HG03432 (cell line): ENCODE data around the gene TAF1D.
A peak's percentile ranks its signal among the peaks of the same experiment; 100 is the strongest.
"Not testable (repeated sequence)": the region's sequence is repeated elsewhere in the genome, so short reads cannot be mapped to it uniquely, and the experiment has no call there.

ENCODE experiments used
- ATAC-seq: cut with Tn5 transposase; IDR thresholded peaks from one replicate; pipeline ENCODE4 v1.9.1; 2021; ENCODE audit warnings: mild to moderate bottlenecking, moderate library complexity; ENCODE audit not compliant: unreplicated experiment

The TAF1D gene

DNA sequence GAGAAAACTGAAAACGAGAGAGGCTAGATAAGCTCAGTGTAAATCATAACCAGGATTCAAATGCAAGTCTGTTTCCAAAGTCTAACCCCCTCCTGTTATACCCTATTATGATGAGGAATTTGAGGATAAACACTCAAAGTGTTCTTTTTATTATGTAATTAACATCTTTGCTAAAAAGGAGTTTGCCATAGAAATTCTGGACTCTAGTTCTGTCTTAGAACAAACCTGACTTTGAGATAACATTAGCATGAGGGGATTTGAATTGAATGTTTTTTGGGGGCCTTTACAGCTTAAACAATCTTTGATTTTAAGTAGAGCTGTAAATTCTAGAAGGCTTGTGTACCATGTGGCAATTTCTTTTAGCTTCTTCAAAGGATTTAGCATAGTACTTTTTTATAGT is 9.7 kb upstream of the TAF1D start:
- ATAC-seq, result no peak

DNA sequence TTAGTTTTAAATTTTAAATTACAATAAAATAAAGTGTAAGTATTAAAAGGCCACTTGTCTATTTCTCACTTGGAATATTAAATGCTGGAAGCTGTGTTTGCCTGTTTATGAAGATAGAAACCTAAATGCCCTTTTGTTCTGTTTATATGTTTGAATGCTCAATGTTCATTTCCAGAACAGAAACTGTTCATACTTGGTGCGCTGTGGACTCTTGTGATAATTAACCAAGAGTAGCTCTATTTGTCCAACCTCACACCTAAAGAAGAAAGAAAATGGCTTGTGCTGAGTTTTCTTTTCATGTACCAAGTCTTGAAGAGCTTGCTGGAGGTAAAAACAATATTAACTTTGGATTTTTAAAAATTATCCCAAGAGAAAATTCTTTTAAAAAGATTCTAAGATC is 5.8 kb upstream of the TAF1D start:
- peak; percentile 88 for ATAC-seq

DNA sequence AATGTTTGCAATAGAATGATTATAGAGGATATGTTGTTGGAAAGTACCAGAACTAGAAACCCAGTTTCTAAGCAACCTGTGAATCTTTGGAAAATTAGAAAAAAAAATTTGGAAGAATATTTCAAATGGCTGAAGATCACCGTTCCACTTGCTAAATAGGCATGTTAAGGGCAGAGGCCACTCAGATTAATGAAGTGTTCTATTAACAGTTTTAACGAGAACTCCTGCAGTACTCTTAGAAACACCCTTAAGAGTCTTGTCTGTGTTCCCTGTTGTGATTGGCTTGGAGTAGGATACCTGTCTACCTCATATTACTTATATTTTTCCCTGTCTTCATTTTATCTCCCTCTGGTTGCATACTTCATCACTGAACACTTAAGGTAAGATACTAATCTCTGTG is 4.8 kb upstream of the TAF1D start:
- no peak for ATAC-seq

DNA sequence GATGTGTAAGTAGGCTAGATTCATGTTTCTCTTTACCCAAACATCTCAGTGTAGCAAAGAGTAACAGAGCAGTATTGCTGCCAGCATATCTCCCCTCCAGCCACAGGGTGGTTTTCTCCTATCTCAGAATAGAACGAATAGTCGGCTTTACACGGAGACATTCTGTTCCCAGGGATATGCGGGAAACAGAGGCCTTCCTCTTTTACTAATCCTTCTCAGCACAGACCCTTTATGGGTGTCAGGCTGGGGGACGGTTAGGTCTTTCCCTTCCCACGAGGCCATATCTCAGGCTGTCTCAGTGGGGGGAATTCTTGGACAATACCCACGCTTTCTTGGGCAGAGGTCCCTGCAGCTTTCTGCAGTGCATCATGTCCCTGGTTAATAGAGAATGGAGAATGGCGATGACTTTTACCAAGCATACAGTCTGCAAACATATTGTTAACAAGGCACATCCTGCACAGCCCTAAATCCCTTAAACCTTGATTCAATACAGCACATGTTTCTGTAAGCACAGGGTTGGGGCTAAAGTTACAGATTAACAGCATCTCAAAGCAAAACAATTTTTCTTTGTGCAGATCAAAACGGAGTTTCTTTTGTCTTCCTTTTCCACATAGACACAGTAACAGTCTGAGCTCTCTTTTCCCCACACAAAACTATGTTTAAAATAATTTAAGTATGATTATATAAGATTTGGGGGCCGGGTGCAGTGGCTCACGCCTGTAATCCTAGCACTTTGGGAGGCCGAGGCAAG is 3.9 kb upstream of the TAF1D start:
- ATAC-seq, result not testable (repeated sequence)

DNA sequence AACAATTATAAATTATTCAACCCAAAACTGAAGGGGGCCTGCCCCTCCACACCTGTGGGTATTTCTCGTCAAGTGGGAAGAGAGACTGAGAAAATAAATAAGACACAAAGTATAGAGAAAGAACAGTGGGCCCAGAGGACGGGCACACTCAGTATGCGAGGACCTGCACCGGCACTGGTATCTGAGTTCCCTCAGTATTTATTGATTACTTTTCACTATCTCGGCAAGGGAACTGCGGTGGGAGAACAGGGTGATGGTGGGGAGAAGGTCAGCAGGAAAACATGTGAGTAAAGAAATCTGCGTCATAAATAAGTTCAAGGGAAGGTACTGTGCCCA is 3.3 kb upstream of the TAF1D start:
- ATAC-seq, result no peak

DNA sequence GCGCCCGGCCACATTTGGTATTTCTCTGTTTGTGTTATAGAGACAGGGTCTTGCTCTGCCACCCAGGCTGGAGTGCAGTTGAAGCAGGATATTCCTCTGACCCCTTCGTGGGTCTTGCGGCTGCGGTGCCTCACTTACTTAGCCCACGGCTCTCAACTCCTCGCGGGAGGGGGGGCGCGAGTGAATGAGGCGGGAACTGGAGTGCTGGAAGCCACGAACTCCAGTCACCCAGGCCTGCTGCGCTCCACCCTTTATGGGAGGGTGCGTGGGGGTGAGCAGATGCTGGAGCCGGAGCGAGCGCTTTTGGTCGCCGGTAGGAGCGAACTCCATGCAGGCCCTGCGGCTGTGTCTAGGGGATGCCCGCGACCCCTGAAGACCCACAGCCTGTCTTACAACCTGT is 2.0 kb upstream of the TAF1D start:
- no peak for ATAC-seq

DNA sequence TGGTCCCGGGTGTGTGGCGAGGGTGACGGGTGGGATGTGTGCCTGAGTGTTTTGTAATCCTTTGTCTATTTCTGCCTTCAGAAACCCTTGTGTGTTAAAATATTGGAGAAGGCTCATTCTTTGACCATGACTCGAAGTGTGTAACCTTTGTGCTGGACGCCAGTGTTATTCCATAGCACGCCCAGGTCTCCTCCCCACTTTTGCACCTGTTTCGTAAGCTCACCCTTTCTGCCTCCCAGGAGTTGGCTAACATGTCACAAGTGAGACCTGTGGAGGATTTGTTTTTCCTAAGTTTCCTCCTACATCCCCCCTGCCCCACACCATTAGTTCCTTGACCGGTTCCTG is 559 bp upstream of the TAF1D start:
- peak; percentile 14 for ATAC-seq

DNA sequence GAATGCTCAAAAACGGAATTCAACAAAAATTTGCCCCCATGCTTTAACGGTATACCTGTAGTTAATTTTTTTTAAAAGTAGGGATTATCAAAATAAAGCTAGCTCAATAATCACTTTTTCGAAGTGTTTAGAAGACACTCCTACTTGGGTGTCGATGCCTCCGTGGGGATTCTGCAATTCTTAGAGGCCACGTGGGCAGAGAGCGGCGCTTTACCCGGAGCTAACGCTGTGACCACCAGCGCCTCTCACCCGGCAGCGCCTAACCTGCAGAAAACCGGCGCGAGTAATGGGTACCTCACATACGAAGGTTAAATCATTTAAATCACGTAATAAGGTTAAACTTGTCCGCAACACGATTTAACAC is 583 bp downstream of the TAF1D start:
- ATAC-seq, result peak; percentile 39

DNA sequence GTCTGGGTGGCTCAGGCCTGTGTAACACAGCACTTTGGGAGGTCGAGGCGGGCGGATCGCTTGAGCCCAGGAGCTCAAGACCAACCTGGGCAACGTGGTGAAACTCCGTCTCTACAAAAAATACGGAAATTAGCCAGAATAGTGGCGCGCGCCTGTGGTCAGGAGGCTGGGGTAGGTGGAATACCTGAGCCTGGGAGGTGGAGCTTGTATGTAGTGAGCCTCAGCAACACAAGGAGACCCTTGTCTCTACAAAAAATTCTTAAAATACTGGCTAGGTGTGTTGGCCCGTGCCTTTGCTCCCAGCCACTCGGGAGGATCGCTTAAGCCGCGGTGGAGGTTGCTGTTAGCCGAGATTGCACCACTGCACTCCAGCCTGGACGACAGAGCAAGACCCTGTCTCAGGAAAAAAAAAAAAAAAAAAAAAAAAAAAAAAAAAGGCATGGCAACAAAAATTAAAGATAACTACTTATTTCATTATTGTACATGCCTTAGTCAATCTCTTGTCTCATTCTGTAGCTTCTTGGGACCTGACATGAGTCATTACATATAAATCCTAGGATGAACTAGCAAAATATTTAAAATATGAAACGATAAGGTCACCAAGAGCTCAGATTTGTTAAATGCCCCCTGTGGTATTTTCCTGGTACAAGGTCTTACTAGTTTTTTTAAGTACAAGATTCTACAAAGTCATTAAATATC is 1.1 kb downstream of the TAF1D start:
- ATAC-seq, result peak; percentile 11

DNA sequence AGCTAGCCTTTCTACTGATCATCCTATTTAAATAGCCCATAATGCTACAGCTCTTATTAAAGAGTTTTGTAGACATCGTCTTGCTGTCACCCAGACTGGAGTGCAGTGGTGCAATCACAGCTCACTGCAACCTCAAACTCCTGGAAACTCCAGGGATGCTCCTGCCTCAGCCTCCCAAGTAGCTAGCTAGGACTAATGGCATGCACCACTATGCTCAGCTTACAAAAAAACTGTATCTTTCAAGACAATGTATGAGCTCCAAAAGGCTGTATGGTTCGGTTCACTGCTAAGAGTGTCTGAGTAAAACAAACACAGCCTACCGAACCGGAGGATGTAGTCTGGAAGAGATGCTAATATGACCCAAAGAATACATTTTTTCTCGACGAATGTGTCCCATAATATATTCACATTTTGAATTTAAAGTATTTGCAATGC is 2.6 kb downstream of the TAF1D start:
- ATAC-seq, result no peak

DNA sequence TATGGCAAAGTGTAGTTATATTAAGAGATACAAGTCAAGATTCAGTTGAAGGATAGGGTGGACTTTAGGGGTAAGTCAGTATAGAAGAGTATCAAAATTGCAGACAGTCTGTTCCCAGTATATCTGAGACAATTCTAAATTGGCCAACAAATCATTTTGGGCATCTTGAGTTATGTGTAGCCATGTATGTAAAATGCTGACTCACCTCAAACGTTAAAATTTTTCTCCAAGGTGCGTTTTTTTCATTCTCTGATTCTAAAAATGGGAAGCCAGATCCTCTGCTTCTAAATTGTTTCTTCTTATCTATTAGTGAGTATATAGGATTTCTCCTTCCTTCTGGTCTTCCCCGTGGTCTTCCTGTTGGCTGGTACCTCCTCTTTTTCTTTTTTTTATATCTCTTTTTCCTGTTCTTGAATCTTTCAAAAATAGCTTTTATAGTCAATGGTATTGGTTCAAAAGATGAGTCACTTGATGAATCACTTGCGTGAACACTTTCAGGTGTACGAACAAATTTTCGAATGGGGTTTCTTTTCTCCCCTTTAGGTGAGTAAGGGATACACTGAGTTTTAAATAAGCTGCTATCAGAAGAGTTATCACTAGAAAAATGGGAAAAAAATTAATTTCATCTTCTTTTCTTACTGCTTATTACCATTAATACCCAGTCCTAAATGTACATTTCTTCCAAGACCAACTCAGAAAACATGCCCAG is 3.2 kb downstream of the TAF1D start:
- ATAC-seq, result no peak

DNA sequence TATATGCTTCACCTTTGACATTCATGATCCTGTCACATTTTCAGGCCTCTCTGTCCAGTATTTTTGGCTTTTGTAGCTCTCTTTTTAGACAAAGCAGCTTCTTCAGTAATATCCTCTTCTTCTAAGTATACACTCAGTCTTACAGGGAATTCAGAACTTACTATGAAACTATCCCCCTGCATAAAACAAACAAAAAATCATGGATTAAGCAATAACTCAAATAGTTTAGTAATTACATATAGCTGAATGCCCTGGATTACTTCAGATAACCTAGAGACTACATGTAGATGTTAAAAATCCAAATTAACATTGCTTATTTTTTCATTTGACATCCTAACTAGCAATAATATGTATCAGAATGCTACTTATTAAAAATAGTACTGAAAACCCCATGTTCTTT is 5.2 kb downstream of the TAF1D start:
- no peak for ATAC-seq

DNA sequence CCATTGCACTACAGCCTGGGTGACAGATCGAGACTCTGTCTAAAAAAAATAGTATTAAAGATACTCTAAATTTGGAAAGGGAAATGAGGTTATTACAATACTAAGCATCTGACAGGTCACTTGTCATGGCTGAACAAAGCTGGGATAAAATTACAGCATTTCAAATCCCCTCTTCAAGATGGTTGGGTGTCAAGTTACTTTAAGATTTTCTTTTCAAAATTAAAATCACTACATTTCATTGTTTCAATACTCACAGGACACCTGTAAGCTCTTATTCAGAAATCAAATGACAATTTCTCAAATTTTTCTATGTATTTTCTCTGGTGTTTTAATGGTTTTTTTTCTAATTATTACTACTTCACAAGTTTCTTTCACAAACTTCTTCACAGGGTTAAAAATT is 5.7 kb downstream of the TAF1D start:
- ATAC-seq, result no peak

DNA sequence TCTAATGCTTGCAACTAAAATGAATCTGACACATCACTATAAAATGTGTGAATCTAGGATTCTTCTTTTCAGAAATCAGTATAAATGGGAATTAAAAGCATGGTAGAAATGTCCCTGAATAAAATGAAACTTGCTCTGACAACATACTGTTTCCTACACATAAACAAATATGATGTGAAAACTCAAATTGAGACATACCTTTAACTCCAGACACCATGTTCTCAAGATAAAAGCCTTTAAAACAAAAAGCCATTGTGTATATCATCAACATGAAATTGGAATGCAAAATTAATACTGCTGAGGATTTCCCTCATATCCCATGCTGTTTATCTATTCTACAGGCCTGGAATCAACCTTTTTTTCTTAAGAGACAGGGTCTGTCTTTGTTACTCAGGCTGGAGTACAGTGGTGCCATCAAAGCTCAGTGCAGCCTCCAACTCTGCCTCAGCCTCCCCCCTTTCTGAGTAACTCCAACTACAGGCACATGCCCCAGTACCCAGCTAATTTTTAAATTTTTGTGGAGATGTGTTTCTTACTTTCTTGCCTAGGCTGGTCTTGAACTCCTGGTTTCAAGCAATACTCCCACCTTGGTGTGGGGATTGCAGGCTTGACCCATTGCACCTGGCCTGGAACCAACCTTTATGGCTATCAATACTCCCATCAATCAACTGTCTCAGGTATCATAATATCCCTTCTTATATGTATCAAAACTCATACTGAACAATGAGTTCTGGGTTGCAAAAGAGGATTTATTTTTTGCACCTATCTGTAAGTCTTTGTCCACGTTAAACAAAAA is 6.7 kb downstream of the TAF1D start:
- ATAC-seq, result no peak

DNA sequence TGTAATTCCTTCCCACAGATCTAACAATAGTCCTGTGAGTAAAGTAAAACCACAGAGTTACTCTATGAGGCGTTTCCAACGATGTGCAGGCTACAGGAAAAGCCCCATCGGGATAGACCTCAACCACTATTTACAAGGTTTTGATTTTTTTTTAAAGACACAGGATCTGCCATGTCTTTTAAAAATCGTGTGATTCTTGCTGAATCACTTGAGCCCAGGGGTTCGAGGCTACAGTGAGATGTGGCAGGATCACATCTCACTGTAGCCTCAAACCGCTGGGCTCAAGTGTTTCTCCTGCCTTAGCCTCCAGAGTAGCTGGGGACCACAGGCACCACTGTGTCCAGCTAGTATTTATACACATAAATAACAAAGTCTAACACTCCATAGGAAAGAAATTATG is 7.8 kb downstream of the TAF1D start:
- no peak for ATAC-seq

DNA sequence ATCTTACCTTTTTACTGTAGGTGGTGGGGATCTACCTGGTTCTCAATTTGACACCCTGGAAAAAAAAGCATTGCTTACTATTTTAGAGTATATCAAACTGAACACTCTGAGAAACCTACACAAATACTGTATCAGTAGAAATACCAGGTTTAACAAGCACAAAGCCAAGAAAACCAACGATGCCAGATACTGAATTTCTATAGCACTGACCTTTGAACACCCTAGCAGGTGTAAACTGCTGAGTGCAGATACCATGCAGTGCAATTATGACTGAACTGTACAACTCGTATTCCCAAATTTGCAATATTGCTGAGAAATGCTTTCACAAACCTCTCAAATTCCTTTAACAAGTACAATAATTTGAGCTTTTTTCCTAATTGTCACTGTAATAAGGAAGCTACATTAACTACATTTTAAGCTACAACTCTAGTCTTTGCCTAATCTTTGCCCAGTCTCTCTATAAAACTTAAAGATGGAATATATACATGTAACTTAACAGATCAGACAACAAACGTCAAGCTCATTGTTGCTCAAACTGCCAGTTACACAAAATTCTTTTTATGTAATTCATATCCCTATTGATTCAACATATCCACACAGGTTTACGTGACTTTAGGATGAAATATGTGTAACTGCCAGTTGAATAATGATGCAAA is 8.9 kb downstream of the TAF1D start:
- ATAC-seq, result no peak

DNA sequence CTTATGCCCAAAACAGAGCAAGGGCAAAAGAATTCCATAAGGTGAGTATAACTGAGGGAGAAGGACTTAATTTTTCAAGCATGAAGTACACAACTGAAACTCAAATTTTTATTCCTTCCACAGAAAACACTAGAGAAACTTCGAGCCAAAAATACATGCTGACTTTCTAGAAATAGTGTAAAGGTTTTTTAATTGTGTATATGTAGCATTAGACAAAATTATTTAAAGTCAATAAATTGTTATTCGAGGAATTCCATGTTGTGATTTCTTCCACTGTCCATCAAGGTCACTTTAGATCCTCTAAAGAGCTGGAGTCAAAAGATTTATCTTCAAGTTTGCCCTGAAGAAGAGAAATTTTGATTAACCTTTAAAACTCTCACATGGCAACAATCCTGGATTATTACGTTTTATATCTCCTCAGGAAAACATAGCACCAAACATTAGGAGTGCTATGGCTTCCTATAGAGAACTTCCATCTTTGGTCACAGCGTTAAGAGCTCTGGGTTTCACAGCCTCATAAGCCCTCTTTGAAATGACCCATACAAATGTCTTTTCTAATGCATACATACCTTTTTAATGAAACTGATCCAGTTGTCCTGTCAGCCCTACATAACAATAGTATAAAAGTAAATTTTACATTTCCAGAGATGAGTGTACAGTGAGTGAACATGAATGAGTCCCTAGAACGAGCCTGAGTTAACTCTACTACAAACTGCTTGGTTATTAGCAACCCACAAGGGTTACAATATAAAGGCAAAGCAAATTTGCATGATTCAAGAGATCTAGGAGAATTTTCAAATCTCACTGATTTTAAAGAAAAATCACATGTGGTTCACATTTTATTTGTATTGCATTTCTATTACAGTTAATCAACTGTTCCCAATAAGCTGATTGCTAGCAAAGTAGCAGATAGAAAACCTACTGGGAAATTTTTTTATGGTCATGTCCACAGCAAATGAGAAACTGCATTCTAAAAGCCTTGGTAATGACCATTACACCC is 10.9 kb downstream of the TAF1D start:
- no peak for ATAC-seq

DNA sequence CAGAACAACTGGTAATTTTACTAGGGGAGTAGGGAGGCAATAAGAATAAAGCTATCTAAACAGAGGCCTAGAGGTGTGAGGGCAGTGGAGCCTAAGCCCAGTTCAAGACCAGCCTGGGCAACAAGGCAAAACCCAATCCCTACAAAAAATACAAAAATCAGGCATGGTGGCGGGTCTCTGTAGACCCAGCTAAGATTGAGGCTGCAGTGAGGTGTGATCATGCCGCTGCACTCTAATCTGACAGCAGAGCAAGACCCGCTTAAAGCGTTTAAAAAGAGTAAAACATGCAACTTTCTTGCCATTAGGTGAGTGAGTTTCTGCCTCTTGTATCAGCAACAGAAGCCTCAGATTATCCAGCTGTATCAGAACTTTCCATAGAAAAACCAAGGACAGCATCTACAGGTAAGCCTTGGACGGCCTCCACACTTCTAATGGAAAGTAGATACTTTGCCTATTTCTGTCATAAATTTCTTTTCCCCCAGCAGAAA is 12.1 kb downstream of the TAF1D start:
- ATAC-seq, result no peak

DNA sequence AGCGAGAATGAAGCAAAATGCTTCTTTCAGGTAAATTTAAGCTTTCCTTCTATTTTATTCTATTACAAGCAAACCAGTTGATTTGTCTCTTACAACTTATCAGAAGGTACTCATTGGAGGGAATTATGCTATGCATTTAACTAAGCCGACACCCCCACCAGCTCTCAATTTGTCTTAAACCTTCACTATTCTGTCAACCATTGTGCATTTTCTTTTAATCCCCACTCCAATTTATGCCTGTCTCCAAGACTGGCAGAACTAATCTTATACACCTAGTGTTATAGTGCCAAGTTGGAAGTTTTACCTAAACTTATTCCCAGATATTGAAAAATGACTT is 12.5 kb downstream of the TAF1D start:
- ATAC-seq, result no peak
